Stimulated activated CD8-positive, alpha-beta memory T cell treated with anti-CD3 and anti-CD28 coated beads, Interleukin-7, amount 100 ng/mL, for 4 hours (primary cell): ENCODE measurements around the gene MICAL2.

ENCODE experiments used
- DNase-seq, 2 donors: peaks; one replicate each; pipeline ENCODE4 v3.0.0-alpha.2; 2020; ENCODE audit warnings: low read depth in 2 of 2

Gene MICAL2

GRCh38 chr11:12110201-12110713 is at the start of gene MICAL2:
MICAL2 (plus strand) TSS chr11:12110590; CDS start chr11:12162156, 51,566 bp downstream.
- DNase-seq = peak; percentile 53 to 84

- no peak for DNase-seq
Measured at GRCh38 chr11:12061851-12062560, 48.4 kb upstream of the MICAL2 start.

- no peak for DNase-seq
Measured at GRCh38 chr11:12063251-12063650, 47.1 kb upstream of the MICAL2 start.

GRCh38 chr11:12064136-12064953 is 46.0 kb upstream of the MICAL2 start:
- DNase-seq = no peak

GRCh38 chr11:12064954-12065280 is 45.5 kb upstream of the MICAL2 start:
- DNase-seq = no peak

GRCh38 chr11:12066056-12066798 is 44.2 kb upstream of the MICAL2 start:
- no peak for DNase-seq

GRCh38 chr11:12066799-12067508 is 43.4 kb upstream of the MICAL2 start:
- no peak for DNase-seq

GRCh38 chr11:12067796-12068357 is 42.5 kb upstream of the MICAL2 start:
- no peak for DNase-seq

GRCh38 chr11:12069066-12069676 is 41.2 kb upstream of the MICAL2 start:
- no peak for DNase-seq

- DNase-seq = no peak
Measured at GRCh38 chr11:12070446-12071267, 39.7 kb upstream of the MICAL2 start.

GRCh38 chr11:12071574-12071973 is 38.8 kb upstream of the MICAL2 start:
- DNase-seq = no peak

GRCh38 chr11:12073436-12073835 is 37.0 kb upstream of the MICAL2 start:
- no peak for DNase-seq

- no peak for DNase-seq
Measured at GRCh38 chr11:12073886-12074285, 36.5 kb upstream of the MICAL2 start.

- no peak for DNase-seq
Measured at GRCh38 chr11:12074529-12075195, 35.7 kb upstream of the MICAL2 start.

- no peak for DNase-seq
Measured at GRCh38 chr11:12075291-12075690, 35.1 kb upstream of the MICAL2 start.

GRCh38 chr11:12075822-12076821 is 34.3 kb upstream of the MICAL2 start:
- DNase-seq = no peak

- DNase-seq = no peak
Measured at GRCh38 chr11:12076840-12077534, 33.4 kb upstream of the MICAL2 start.
